NCI-H446 (cell line): ENCODE results near the gene COL5A2.

ENCODE experiments used
- DNase-seq, 2 experiments: peaks; one replicate each; lab custom pipeline; 2025; lab: John Stamatoyannopoulos, UW

Gene COL5A2

GRCh38 chr2:189178726-189179569, 613 bp downstream of the COL5A2 start:
- no peak for DNase-seq

- no peak for DNase-seq
Measured at GRCh38 chr2:189178054-189178453, 1.5 kb downstream of the COL5A2 start.

GRCh38 chr2:189177251-189177840, 2.2 kb downstream of the COL5A2 start:
- no peak for DNase-seq

GRCh38 chr2:189176516-189176915, 3.0 kb downstream of the COL5A2 start:
- no peak for DNase-seq

GRCh38 chr2:189175869-189176433, 3.6 kb downstream of the COL5A2 start:
- no peak for DNase-seq

- DNase-seq: no peak
Measured at GRCh38 chr2:189171956-189172609, 7.5 kb downstream of the COL5A2 start.

GRCh38 chr2:189168856-189169499, 10.6 kb downstream of the COL5A2 start:
- DNase-seq: no peak

GRCh38 chr2:189165656-189166380, 13.7 kb downstream of the COL5A2 start:
- DNase-seq: no peak

- DNase-seq: peak in 1 of 2 experiments; percentile 1
Measured at GRCh38 chr2:189164746-189165145, 14.8 kb downstream of the COL5A2 start.

GRCh38 chr2:189163889-189164288, 15.7 kb downstream of the COL5A2 start:
- DNase-seq: no peak

- no peak for DNase-seq
Measured at GRCh38 chr2:189162566-189162965, 17.0 kb downstream of the COL5A2 start.

GRCh38 chr2:189161894-189162293, 17.7 kb downstream of the COL5A2 start:
- DNase-seq: no peak

- no peak for DNase-seq
Measured at GRCh38 chr2:189159717-189160116, 19.8 kb downstream of the COL5A2 start.

- no peak for DNase-seq
Measured at GRCh38 chr2:189159273-189159672, 20.3 kb downstream of the COL5A2 start.

GRCh38 chr2:189157939-189158338, 21.6 kb downstream of the COL5A2 start:
- DNase-seq: no peak

GRCh38 chr2:189157456-189157855, 22.1 kb downstream of the COL5A2 start:
- DNase-seq: no peak

- DNase-seq: no peak
Measured at GRCh38 chr2:189155795-189156194, 23.8 kb downstream of the COL5A2 start.

- peak in 1 of 2 experiments; percentile 1 for DNase-seq
Measured at GRCh38 chr2:189153619-189154018, 25.9 kb downstream of the COL5A2 start.

- peak in 1 of 2 experiments; percentile 19 for DNase-seq
Measured at GRCh38 chr2:189152483-189152882, 27.1 kb downstream of the COL5A2 start.

- DNase-seq: no peak
Measured at GRCh38 chr2:189151906-189152305, 27.7 kb downstream of the COL5A2 start.

- peak in 1 of 2 experiments; percentile 1 for DNase-seq
Measured at GRCh38 chr2:189150033-189150432, 29.5 kb downstream of the COL5A2 start.
